GM23338 (cell line): ENCODE measurements around the gene HS1BP3. TPM values are rescaled to one million over a fixed set of nuclear protein-coding genes. Genes with fewer than 3 reads are reported as not detected.

Experiments used
- ATAC-seq: fragments of 200-7000 bp; cut with Tn5 transposase; 3 replicates; pipeline ENCODE4 v1.9.1; 2020
- DNase-seq: peaks from one replicate; pipeline ENCODE4 v3.0.0-alpha.2; 2015; ENCODE audit warnings: low spot score
- H2AFZ ChIP-seq: fragments of 200-600 bp; sonication (generic); 2 replicates; pipeline ENCODE4 v1.8.0; 2016; ENCODE audit warnings: antibody characterized with exemption, mild to moderate bottlenecking, moderate library complexity
- H3F3A ChIP-seq: fragments of 200-600 bp; sonication (generic); replicated peaks from 2 replicates; pipeline ENCODE4 v1.8.0; 2017; ENCODE audit warnings: antibody characterized with exemption, mixed run types, low read depth
- H3K27ac ChIP-seq: fragments of 200-600 bp; sonication (generic); 2 replicates; pipeline ENCODE4 v1.6.1; 2016; ENCODE audit warnings: low read depth
- H3K27me3 ChIP-seq: fragments of 200-600 bp; sonication (generic); 2 replicates; pipeline ENCODE4 v1.8.0; 2016; ENCODE audit warnings: mild to moderate bottlenecking, mixed run types, moderate library complexity; ENCODE audit not compliant: insufficient read depth
- H3K36me3 ChIP-seq: fragments of 200-600 bp; sonication (generic); 2 replicates; pipeline ENCODE4 v1.8.0; 2016; ENCODE audit warnings: mild to moderate bottlenecking; ENCODE audit not compliant: insufficient read depth
- H3K4me1 ChIP-seq: fragments of 200-600 bp; sonication (generic); 2 replicates; pipeline ENCODE4 v1.8.0; 2016; ENCODE audit warnings: mild to moderate bottlenecking, moderate library complexity; ENCODE audit not compliant: insufficient read depth
- H3K4me2 ChIP-seq: fragments of 200-600 bp; sonication (generic); 2 replicates; pipeline ENCODE4 v1.7.1; 2017; ENCODE audit warnings: mixed run types
- H3K4me3 ChIP-seq: fragments of 200-600 bp; sonication (generic); 2 replicates; pipeline ENCODE4 v1.6.1; 2016; ENCODE audit warnings: mixed run types
- H3K79me2 ChIP-seq: fragments of 200-600 bp; sonication (generic); replicated peaks from 2 replicates; pipeline ENCODE4 v1.8.0; 2017; ENCODE audit warnings: mild to moderate bottlenecking; ENCODE audit not compliant: insufficient read depth
- H3K9me2 ChIP-seq: fragments of 200-600 bp; sonication (generic); 2 replicates; pipeline ENCODE4 v1.8.0; 2017; ENCODE audit not compliant: insufficient read depth
- H4K20me1 ChIP-seq: fragments of 200-600 bp; sonication (generic); replicated peaks from 2 replicates; pipeline ENCODE4 v1.8.0; 2017; ENCODE audit warnings: mild to moderate bottlenecking; ENCODE audit not compliant: insufficient read depth
- H3K27ac Mint-ChIP-seq: 2 replicates; pipeline ENCODE4 v1.8.0; 2020; ENCODE audit warnings: inconsistent platforms, mild to moderate bottlenecking, moderate library complexity, mixed read lengths
- H3K27me3 Mint-ChIP-seq: 3 replicates; pipeline ENCODE4 v1.8.0; 2022; ENCODE audit warnings: low read depth, mild to moderate bottlenecking, moderate library complexity, mixed read lengths, inconsistent platforms; ENCODE audit not compliant: insufficient read depth, poor library complexity
- H3K36me3 Mint-ChIP-seq: 3 replicates; pipeline ENCODE4 v1.8.0; 2021; ENCODE audit warnings: low read depth, mild to moderate bottlenecking, inconsistent platforms, moderate library complexity, mixed read lengths
- H3K4me1 Mint-ChIP-seq: 3 replicates; pipeline ENCODE4 v1.8.0; 2020; ENCODE audit warnings: mild to moderate bottlenecking, inconsistent platforms, mixed read lengths
- H3K4me3 Mint-ChIP-seq: 3 replicates; pipeline ENCODE4 v1.8.0; 2021; ENCODE audit warnings: moderate library complexity, mild to moderate bottlenecking, inconsistent platforms, mixed read lengths
- H3K9me3 Mint-ChIP-seq: 3 replicates; pipeline ENCODE4 v1.8.0; 2020; ENCODE audit warnings: moderate library complexity, mild to moderate bottlenecking, inconsistent platforms, mixed read lengths
- CREB1 ChIP-seq: fragments of 250-450 bp; sonication (Bioruptor Pico); IDR thresholded peaks from 2 replicates; pipeline ENCODE4 v1.5.0; 2020; ENCODE audit warnings: low read depth, mild to moderate bottlenecking, moderate library complexity
- EZH2 ChIP-seq: fragments of 200-600 bp; sonication (generic); IDR thresholded peaks from one replicate; pipeline ENCODE4 v1.8.0; 2017; ENCODE audit warnings: antibody characterized with exemption, mild to moderate bottlenecking, low read depth; ENCODE audit not compliant: unreplicated experiment
- EZH2phosphoT487 ChIP-seq: fragments of 200-600 bp; sonication (generic); IDR thresholded peaks from one replicate; pipeline ENCODE4 v1.8.1; 2018; ENCODE audit warnings: antibody characterized with exemption; ENCODE audit not compliant: unreplicated experiment
- JUNB ChIP-seq: IDR thresholded peaks from one replicate; pipeline ENCODE4 v1.6.1; 2016; ENCODE audit warnings: antibody characterized with exemption; ENCODE audit not compliant: unreplicated experiment
- NANOG ChIP-seq: IDR thresholded peaks from 2 replicates; pipeline ENCODE4 v1.6.1; 2016; ENCODE audit warnings: antibody characterized with exemption, borderline replicate concordance
- POLR2AphosphoS5 ChIP-seq: IDR thresholded peaks from 2 replicates; pipeline ENCODE4 v1.6.1; 2016; ENCODE audit warnings: antibody characterized with exemption, low read depth
- REST ChIP-seq: IDR thresholded peaks from one replicate; pipeline ENCODE4 v1.6.1; 2018; ENCODE audit warnings: antibody characterized with exemption; ENCODE audit not compliant: unreplicated experiment
- STAT1 ChIP-seq: IDR thresholded peaks from one replicate; pipeline ENCODE4 v1.6.1; 2016; ENCODE audit warnings: antibody characterized with exemption; ENCODE audit not compliant: unreplicated experiment
- ZNF114 ChIP-seq: fragments of 250-450 bp; sonication (Bioruptor Pico); IDR thresholded peaks from 2 replicates; pipeline ENCODE4 v1.5.0; 2020; ENCODE audit warnings: mild to moderate bottlenecking, moderate library complexity
- ZNF331 ChIP-seq: fragments of 250-450 bp; sonication (Bioruptor Pico); IDR thresholded peaks from 2 replicates; pipeline ENCODE4 v1.5.0; 2020; ENCODE audit warnings: low read depth, mild to moderate bottlenecking, moderate library complexity
- ZNF462 ChIP-seq: fragments of 250-450 bp; sonication (Bioruptor Pico); IDR thresholded peaks from 2 replicates; pipeline ENCODE4 v1.5.0; 2020; ENCODE audit warnings: mild to moderate bottlenecking, moderate library complexity
- polyA plus RNA-seq: library from polyadenylated mRNA; unstranded; fragments of >200 nt; fragmentation: Nextera tagmentation; extraction: Ambion mirVana; gene quantifications from 2 replicates; pipeline ENCODE4 v1.2.1, GENCODE V29; 2016
- total RNA-seq: library from RNA; depleted of rRNA; stranded (reverse); fragments of >200 nt; shearing (Covaris generic); gene quantifications from 2 replicates; pipeline ENCODE4 v1.2.3, GENCODE V29; 2014
- TF ChIP-seq, protein P1 (sequence below), 2 experiments: fragments of 200-600 bp in 1 of 2; sonication (generic) in 1 of 2; conservative IDR thresholded peaks; 2 replicates each; pipeline versions ENCODE4 v1.5.1 to v1.6.1; 2016 to 2017; ENCODE audit warnings: antibody characterized with exemption in 2 of 2, low read depth in 2 of 2, mild to moderate bottlenecking in 2 of 2, moderate library complexity in 1 of 2
- TF ChIP-seq, protein P2 (sequence below): IDR thresholded peaks from 2 replicates; pipeline ENCODE4 v1.6.1; 2016; ENCODE audit warnings: antibody characterized with exemption

Gene HS1BP3
- total and polyA plus RNA-seq, 2 experiments from 2014 or later: 7.2 to 15.0 TPM

- H3K4me1 Mint-ChIP-seq: peaks cover 48% of the 10 kb centered on the region
- H3K9me3 Mint-ChIP-seq: no peaks in the 10 kb centered on the region
- H3K27ac Mint-ChIP-seq: no peak overlapping the region
- H3K4me1 ChIP-seq: peaks cover 42% of the 10 kb centered on the region
- H3K79me2 ChIP-seq: no peaks in the 10 kb centered on the region
- no peaks in the 10 kb centered on the region for H3K36me3 ChIP-seq
- peak overlapping the region; percentile 60 for H3K4me3 Mint-ChIP-seq
- H2AFZ ChIP-seq: peak overlapping the region; percentile 96
- H3K27ac ChIP-seq: no peak overlapping the region
- ATAC-seq: no peak; the same call in 2 of the 3 replicates
- H3K27me3 ChIP-seq: peaks cover 96% of the 10 kb centered on the region
- peak overlapping the region; percentile 63 for H3K4me3 ChIP-seq
- peaks cover 3% of the 10 kb centered on the region; the same call in 1 of the 2 replicates for H3F3A ChIP-seq
- no peaks in the 10 kb centered on the region for H3K36me3 Mint-ChIP-seq
- H4K20me1 ChIP-seq: no peaks in the 10 kb centered on the region; the same call in 1 of the 2 replicates
- DNase-seq: peak; percentile 59
- H3K27me3 Mint-ChIP-seq: peaks cover 93% of the 10 kb centered on the region
- peak overlapping the region; percentile 84 for H3K4me2 ChIP-seq
- TF ChIP-seq, protein P1, sequence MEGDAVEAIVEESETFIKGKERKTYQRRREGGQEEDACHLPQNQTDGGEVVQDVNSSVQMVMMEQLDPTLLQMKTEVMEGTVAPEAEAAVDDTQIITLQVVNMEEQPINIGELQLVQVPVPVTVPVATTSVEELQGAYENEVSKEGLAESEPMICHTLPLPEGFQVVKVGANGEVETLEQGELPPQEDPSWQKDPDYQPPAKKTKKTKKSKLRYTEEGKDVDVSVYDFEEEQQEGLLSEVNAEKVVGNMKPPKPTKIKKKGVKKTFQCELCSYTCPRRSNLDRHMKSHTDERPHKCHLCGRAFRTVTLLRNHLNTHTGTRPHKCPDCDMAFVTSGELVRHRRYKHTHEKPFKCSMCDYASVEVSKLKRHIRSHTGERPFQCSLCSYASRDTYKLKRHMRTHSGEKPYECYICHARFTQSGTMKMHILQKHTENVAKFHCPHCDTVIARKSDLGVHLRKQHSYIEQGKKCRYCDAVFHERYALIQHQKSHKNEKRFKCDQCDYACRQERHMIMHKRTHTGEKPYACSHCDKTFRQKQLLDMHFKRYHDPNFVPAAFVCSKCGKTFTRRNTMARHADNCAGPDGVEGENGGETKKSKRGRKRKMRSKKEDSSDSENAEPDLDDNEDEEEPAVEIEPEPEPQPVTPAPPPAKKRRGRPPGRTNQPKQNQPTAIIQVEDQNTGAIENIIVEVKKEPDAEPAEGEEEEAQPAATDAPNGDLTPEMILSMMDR (conservative IDR thresholded peaks at IDR 0.05; ENCODE audit: low read depth in 2 of 2): no peak
- TF ChIP-seq CREB1: no peak
- TF ChIP-seq ZNF462: no peak
- no peak for TF ChIP-seq NANOG
- TF ChIP-seq POLR2AphosphoS5: no peak
- no peak for TF ChIP-seq STAT1
- TF ChIP-seq ZNF114 (CRISPR knock-in tag): no peak
- no peak for TF ChIP-seq REST
- TF ChIP-seq ZNF331 (CRISPR knock-in tag): no peak
- TF ChIP-seq EZH2phosphoT487: peak; percentile 90
- no peak for TF ChIP-seq JUNB
- TF ChIP-seq EZH2: peak; percentile 94
- TF ChIP-seq, protein P2, sequence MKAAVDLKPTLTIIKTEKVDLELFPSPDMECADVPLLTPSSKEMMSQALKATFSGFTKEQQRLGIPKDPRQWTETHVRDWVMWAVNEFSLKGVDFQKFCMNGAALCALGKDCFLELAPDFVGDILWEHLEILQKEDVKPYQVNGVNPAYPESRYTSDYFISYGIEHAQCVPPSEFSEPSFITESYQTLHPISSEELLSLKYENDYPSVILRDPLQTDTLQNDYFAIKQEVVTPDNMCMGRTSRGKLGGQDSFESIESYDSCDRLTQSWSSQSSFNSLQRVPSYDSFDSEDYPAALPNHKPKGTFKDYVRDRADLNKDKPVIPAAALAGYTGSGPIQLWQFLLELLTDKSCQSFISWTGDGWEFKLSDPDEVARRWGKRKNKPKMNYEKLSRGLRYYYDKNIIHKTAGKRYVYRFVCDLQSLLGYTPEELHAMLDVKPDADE: no peak
- H3K9me2 ChIP-seq: no peaks in the 10 kb centered on the region
Observed at GRCh38 chr2:20667531-20668401, 16.9 kb upstream of the HS1BP3 start.
